Measurements from ENCODE around the gene TMX4. TPM values are rescaled to one million over a fixed set of nuclear protein-coding genes. Genes with fewer than 3 reads are reported as not detected.

Gene TMX4
- total and polyA plus RNA-seq, 2 donors (not counting 3 experiments of a cell fraction or from before 2014, with no cell fraction given): 6.5 to 30.3 TPM

DNA sequence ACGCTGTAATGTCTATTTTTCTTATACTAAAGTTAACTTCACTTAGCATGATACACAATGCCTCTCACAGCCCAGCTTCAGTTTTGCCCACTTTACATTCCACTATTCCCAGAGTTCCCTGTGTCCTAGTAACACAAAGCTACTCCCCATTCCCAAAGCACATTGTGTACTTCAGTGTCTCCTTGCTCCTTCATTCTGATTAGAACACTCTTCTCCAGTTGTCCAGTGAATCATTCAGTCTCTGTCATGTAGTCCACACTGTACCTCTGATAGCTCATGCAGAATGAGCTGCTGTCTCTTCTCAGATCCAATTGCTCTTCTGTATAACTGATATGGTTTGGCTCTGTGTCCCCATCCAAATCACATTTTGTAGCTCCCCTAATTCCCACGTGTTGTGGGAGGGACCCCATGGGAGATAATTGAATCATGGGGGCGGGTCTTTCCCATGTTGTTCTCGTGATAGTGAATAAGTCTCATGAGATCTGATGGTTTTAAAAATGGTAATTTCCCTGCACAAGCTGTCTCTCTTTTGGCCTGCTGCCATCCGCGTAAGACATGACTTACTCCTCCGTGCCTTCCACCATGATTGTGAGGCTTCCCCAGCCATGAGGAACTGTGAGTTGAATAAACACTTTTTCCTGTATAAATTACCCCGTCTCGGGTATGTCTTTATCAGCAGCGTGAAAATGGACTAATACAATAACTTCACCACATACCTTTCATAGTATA, 2.1 kb upstream of the TMX4 start:
- no peak for DNase-seq (ENCODE audit: low read depth, low spot score)
- ChIA-PET POLR2A (no interaction called here), CTCF (interaction anchor here (2.2 to 2.7 kb wide), 2 partner anchors 9 to 22 kb away, joined by 5 to 9 read pairs; no protein-coding TSS in a partner anchor)
- Histone ChIP-seq H3K9ac (replicated peaks; ENCODE audit: extremely low read depth, insufficient read depth, low read length) (no peak overlapping the region), H3K4me1 (ENCODE audit: control insufficient read depth, extremely low read depth, insufficient read depth, low read length) (peaks cover 8% of the 10 kb centered on the region), H3K4me3 (replicated peaks in 1 of 3; ENCODE audit: insufficient read depth in 1 of 3, low read depth in 1 of 3, low read length in 3 of 3) (no peak overlapping the region), H3K4me2 (ENCODE audit: insufficient read depth, low read length) (no peak overlapping the region), H3K27me3 (ENCODE audit: control insufficient read depth in 2 of 2, insufficient read depth in 2 of 2, low read length in 2 of 2) (no peaks in the 10 kb centered on the region), H3K36me3 (ENCODE audit: control insufficient read depth in 2 of 2, extremely low read depth in 1 of 2, insufficient read depth in 2 of 2, low read length in 2 of 2) (no peaks in the 10 kb centered on the region), H3K9me3 (replicated peaks; ENCODE audit: control insufficient read depth, insufficient read depth, low read length) (no peaks in the 10 kb centered on the region), H3K9me1 (replicated peaks; ENCODE audit: control insufficient read depth, extremely low read depth, insufficient read depth, low read length) (no peaks in the 10 kb centered on the region), H3K27ac (ENCODE audit: insufficient read depth, low read depth, low read length) (no peak overlapping the region), H3K79me2 (ENCODE audit: control insufficient read depth, insufficient read depth, low read length) (no peaks in the 10 kb centered on the region), H4K20me1 (replicated peaks; ENCODE audit: control insufficient read depth, extremely low read depth, insufficient read depth, low read length) (no peaks in the 10 kb centered on the region), H2AFZ (ENCODE audit: low read depth, low read length) (no peak overlapping the region)
- dilution Hi-C loops (cut with MboI; ENCODE audit: extremely low pct_ligation_motif_present, low sequenced_read_pairs) (no loop called here), intact Hi-C loops (cut with micrococcal nuclease) (no loop called here)
- FAIRE-seq: no peak
- BruUV-seq (replicated peaks): no TSS peak
- TF ChIP-seq MYC (IDR thresholded peaks at IDR 0.05; ENCODE audit: low read depth, low read length) (no peak), POLR2A (IDR thresholded peaks at IDR 0.05; ENCODE audit: low read depth, low read length) (no peak), EZH2 (IDR thresholded peaks at IDR 0.05; ENCODE audit: borderline replicate concordance, low read depth, low read length, severe bottlenecking) (no peak), POLR2AphosphoS5 (IDR thresholded peaks at IDR 0.05; ENCODE audit: insufficient read depth, low read depth, low read length) (no peak), FOS (IDR thresholded peaks at IDR 0.05; ENCODE audit: borderline replicate concordance, insufficient read depth, low read length) (no peak), GATA2 (IDR thresholded peaks at IDR 0.05; ENCODE audit: insufficient read depth, insufficient read length, low read depth, low read length) (no peak)
- TF ChIP-seq, protein P1, sequence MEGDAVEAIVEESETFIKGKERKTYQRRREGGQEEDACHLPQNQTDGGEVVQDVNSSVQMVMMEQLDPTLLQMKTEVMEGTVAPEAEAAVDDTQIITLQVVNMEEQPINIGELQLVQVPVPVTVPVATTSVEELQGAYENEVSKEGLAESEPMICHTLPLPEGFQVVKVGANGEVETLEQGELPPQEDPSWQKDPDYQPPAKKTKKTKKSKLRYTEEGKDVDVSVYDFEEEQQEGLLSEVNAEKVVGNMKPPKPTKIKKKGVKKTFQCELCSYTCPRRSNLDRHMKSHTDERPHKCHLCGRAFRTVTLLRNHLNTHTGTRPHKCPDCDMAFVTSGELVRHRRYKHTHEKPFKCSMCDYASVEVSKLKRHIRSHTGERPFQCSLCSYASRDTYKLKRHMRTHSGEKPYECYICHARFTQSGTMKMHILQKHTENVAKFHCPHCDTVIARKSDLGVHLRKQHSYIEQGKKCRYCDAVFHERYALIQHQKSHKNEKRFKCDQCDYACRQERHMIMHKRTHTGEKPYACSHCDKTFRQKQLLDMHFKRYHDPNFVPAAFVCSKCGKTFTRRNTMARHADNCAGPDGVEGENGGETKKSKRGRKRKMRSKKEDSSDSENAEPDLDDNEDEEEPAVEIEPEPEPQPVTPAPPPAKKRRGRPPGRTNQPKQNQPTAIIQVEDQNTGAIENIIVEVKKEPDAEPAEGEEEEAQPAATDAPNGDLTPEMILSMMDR (IDR thresholded peaks at IDR 0.05; ENCODE audit: extremely low read depth in 1 of 2, insufficient read depth in 1 of 2, low read depth in 1 of 2, low read length in 2 of 2): no peak

Measured in endothelial cell of umbilical vein (primary cell).